LNCaP clone FGC (cell line): ENCODE measurements around the gene CCDC90B.
A peak's percentile ranks its signal among the peaks of the same experiment; 100 is the strongest.
"Not testable (repeated sequence)": the region's sequence is repeated elsewhere in the genome, so short reads cannot be mapped to it uniquely, and the experiment has no call there.

ENCODE experiments used
- DNase-seq: peaks from one replicate; pipeline ENCODE4 v3.0.0-alpha.2; 2011; ENCODE audit warnings: low read depth
- H3K4me3 ChIP-seq: 2 replicates; pipeline ENCODE4 v1.5.1; 2011; ENCODE audit warnings: mild to moderate bottlenecking, low read depth, low read length, control low read depth
- CTCF ChIP-seq: IDR thresholded peaks from 2 replicates; pipeline ENCODE4 v1.5.1; 2012; ENCODE audit warnings: mild to moderate bottlenecking; ENCODE audit not compliant: control insufficient read depth, insufficient read depth; ENCODE audit errors: extremely low read depth

Gene CCDC90B

GRCh38 chr11:83317757-83318690 is 31.9 kb upstream of the CCDC90B start:
- DNase-seq, result no peak
- H3K4me3 ChIP-seq, result no peak overlapping the region
- no peak for TF ChIP-seq CTCF

DNA sequence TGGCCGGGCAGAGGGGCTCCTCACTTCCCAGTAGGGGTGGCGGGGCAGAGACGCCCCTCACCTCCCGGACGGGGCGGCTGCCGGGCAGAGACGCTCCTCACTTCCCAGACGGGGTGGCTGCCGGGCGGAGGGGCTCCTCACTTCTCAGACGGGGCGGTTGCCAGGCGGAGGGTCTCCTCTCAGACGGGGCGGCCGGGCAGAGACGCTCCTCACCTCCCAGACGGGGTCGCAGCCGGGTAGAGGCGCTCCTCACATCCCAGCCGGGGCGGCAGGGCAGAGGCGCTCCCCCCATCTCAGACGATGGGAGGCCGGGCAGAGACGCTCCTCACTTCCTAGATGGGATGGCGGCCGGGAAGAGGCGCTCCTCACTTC is 30.7 kb upstream of the CCDC90B start:
- H3K4me3 ChIP-seq, DNase-seq: not testable (repeated sequence)

GRCh38 chr11:83316143-83316896 is 30.2 kb upstream of the CCDC90B start:
- not testable (repeated sequence) for DNase-seq, H3K4me3 ChIP-seq

GRCh38 chr11:83312430-83312829 is 26.3 kb upstream of the CCDC90B start:
- DNase-seq, result no peak
- no peak for TF ChIP-seq CTCF

GRCh38 chr11:83311701-83312100 is 25.5 kb upstream of the CCDC90B start:
- H3K4me3 ChIP-seq, result no peak overlapping the region
- no peak for TF ChIP-seq CTCF
- DNase-seq, result no peak

More at GRCh38 chr11:83312430-83312829, 26.3 kb upstream of the CCDC90B start:
- H3K4me3 ChIP-seq, result no peak overlapping the region

- H3K4me3 ChIP-seq, result no peak overlapping the region
- DNase-seq, result no peak
- TF ChIP-seq CTCF, result peak; percentile 45
Observed at GRCh38 chr11:83310718-83311117, 24.6 kb upstream of the CCDC90B start.

DNA sequence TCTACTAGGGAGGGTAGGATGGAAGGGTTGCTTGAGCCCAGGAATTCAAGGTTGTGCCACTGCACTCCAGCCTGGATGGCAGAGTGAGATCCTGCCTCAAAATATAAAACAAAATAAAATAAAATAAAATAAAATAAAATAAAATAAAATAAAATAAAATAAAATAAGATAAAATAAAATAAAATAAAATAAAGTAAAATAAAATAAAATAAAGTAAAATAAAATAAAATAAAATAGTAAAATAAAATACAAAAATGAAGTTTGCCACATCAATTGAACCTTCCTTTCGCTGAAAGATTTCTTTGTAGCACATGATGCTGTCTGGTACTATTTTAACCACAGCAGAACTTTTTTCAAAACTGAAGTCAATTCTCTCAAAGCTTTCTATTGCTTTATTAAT is 22.4 kb upstream of the CCDC90B start:
- H3K4me3 ChIP-seq, DNase-seq: not testable (repeated sequence)

GRCh38 chr11:83306200-83307080 is 20.3 kb upstream of the CCDC90B start:
- no peak for TF ChIP-seq CTCF
- no peak overlapping the region for H3K4me3 ChIP-seq
- DNase-seq, result no peak
